EH (cell line): ENCODE measurements around the gene SLC34A2.

Experiments
- DNase-seq: peaks from one replicate; pipeline ENCODE4 v3.0.0-alpha.2; 2015; ENCODE audit warnings: low read depth

The SLC34A2 gene

DNA sequence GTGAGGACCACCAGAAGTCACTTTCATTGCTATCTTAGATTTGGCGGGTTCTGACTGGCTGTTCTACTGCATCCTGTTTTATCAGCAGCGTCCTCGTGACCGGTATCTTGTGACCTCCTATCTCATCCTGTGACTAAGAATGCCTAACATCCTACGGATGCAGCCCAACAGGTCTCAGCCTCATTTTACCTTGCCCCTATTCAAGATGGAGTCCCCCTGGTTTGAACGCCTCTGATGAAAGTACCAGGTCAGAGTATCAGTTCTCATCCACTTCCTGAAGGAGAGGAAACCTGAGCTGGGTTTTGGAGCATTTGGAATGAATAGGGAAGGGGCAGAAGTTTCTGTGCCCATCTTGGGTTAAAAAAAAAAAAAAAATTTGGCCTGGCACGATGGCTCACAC lies 70.2 kb downstream of the SLC34A2 start:
- DNase-seq, result no peak

DNA sequence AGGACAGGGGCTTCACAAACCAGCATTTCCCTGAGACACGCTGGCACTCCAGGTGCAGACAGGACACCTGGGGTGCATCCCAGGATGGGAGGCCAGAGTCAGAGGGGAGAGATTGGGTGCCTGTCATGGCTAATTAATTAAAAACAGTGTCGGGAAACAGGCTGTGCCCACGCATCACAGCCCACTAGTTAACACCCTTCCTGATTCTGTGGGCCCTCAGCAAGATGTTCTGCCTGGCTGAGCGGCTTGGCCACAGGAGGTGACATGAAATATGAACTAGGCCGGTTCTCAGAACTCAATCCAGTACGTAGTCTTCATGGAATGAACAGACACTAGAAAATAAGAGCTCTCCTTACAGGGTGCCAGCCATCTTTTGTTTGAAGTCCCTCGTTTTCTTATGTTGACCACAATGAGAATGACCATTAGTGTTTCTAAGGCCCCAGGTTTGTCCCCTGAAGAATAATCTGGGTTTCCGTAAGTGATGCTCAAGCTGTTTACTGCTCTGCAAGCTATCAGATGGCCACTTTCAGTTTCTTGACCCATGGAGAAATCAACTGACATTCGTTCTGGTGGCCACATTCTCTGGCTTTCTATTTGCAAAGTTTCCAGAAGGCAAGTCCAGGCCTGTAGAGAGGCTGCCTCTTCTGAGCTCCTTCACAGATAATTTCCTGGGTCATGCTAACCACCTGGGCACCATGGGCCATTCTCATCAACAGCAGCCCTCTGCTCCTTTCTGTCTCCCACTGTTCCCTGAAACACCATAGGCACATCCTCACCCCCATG lies 72.3 kb downstream of the SLC34A2 start:
- no peak for DNase-seq
